Stomach smooth muscle (tissue), 2 donors: Measurements from ENCODE around the gene MPP3.

Source experiments
- H3K27ac ChIP-seq: one replicate; pipeline ENCODE4 v1.7.0; 2013; ENCODE audit warnings: mild to moderate bottlenecking, low read length, inconsistent platforms
- H3K27me3 ChIP-seq, 2 donors: one replicate each; pipeline ENCODE4 v1.7.0; 2013; ENCODE audit warnings: low read length in 2 of 2; ENCODE audit not compliant: insufficient read depth in 2 of 2, control insufficient read depth in 1 of 2
- H3K36me3 ChIP-seq, 2 donors: one replicate each; pipeline ENCODE4 v1.7.0; 2013; ENCODE audit warnings: low read length in 2 of 2; ENCODE audit not compliant: control insufficient read depth in 2 of 2, insufficient read depth in 2 of 2
- H3K4me1 ChIP-seq: one replicate; pipeline ENCODE4 v1.7.0; 2013; ENCODE audit warnings: low read length; ENCODE audit not compliant: control insufficient read depth, insufficient read depth
- H3K4me3 ChIP-seq, 2 donors: one replicate each; pipeline ENCODE4 v1.7.0; 2013; ENCODE audit warnings: low read length in 2 of 2
- H3K9ac ChIP-seq, 2 donors: one replicate each; pipeline ENCODE4 v1.7.0; 2013; ENCODE audit warnings: low read length in 2 of 2, mild to moderate bottlenecking in 1 of 2
- H3K9me3 ChIP-seq, 2 donors: one replicate each; pipeline ENCODE4 v1.7.0; 2013; ENCODE audit warnings: low read length in 2 of 2; ENCODE audit not compliant: control insufficient read depth in 2 of 2
- donor health status: healthy.
- donor health status: Pancreatic carcinoma.

The MPP3 gene

DNA sequence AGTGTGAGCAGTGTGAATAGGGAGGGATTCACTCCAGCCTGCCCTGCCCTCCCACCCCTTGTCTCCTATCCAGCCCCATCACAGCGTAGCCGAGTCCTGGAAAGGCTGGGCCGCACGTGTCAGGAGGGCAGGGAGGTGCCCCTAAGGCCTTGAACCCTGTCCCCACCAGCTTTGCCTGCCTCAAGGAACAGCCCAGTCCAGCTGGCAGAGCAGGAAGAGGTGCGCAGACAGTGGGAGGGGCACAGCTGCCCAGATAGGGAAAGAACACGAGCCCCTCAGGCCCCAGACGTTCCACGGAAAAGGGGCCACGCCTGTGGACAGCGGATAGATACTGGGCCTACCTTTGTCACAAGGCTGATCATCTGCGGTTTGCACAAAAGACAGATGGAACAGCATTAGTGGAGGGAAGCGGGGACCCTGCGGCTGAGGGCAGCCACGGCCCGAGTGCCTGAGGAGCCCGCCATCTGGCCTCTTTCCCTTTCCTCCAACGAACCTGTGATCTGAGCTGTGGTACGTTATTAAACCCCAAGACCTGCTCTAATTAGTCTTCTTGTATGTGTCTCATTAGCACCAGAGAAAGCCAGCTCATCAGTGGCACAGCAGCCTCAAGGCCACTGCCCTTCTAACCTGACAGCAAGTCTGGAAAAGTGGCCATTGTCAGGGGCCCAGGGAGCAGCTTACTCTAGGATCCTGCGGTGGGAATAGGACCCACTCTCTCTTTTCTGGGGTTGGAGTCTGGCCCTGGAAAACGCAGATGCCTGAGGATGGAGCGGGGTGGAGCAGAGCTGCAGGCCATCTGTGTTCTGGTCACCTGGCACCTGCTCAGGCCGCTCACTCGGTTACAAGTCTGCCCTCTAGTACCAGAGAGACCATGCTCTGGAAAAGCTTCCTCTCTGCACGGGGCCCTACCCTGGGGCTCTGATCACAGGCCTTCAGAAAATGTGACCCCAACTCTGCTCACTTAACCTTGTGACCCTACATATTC, 16.3 kb downstream of the MPP3 start:
- H3K27ac ChIP-seq = no peak overlapping the region
- H3K36me3 ChIP-seq = peaks cover 0 to 3% of the 10 kb centered on the region in 2 donors
- H3K9me3 ChIP-seq = no peaks in the 10 kb centered on the region
- no peak overlapping the region for H3K4me3 ChIP-seq
- no peak overlapping the region for H3K9ac ChIP-seq
- H3K27me3 ChIP-seq = no peaks in the 10 kb centered on the region
- no peaks in the 10 kb centered on the region for H3K4me1 ChIP-seq

DNA sequence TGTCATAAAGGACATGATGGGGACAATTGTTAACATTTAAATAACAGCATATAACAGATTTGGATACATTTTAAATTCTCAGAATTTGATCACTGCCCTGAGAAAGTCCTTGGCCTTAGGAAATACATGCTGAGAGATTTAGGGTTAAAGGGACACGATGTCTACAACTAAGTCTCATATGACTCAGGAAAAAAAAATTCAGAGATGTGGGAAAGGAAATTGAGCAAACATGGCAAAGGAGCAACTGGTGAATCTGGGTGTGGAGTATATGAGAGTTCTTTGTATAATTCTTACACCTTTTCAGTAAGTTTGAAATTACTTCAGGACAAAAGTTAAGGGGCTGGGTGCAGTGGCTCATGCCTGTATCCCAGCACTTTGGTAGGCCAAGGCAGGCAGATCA, 18.2 kb downstream of the MPP3 start:
- Histone ChIP-seq H3K36me3 (peaks cover 0 to 7% of the 10 kb centered on the region in 2 donors), H3K4me1 (no peaks in the 10 kb centered on the region), H3K27me3 (no peaks in the 10 kb centered on the region), H3K4me3 (no peak overlapping the region), H3K27ac (no peak overlapping the region), H3K9me3 (no peaks in the 10 kb centered on the region), H3K9ac (no peak overlapping the region)

DNA sequence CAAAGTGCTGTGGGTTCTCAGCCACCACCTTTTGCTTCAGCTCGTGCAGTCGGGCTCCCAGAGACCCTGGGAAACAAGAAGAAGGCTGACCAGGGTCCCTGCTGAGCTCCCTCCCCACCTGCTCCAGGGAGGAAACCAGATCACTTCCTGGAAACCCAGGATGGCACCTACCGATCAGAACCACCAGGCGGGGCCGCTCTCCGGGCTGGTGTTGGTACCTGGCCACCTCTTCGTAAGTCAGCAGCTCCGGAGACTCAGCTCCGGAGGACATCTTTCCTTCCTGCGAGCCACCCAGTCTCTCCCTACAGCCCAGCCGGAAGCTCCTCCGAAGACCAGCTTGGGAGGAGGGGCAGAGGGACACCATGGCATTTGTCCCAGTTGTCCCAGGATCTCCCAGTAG, 18.9 kb downstream of the MPP3 start:
- Histone ChIP-seq H3K4me1 (no peaks in the 10 kb centered on the region), H3K4me3 (no peak overlapping the region), H3K9me3 (no peaks in the 10 kb centered on the region), H3K27me3 (no peaks in the 10 kb centered on the region), H3K27ac (no peak overlapping the region), H3K9ac (no peak overlapping the region), H3K36me3 (peaks cover 0 to 7% of the 10 kb centered on the region in 2 donors)

DNA sequence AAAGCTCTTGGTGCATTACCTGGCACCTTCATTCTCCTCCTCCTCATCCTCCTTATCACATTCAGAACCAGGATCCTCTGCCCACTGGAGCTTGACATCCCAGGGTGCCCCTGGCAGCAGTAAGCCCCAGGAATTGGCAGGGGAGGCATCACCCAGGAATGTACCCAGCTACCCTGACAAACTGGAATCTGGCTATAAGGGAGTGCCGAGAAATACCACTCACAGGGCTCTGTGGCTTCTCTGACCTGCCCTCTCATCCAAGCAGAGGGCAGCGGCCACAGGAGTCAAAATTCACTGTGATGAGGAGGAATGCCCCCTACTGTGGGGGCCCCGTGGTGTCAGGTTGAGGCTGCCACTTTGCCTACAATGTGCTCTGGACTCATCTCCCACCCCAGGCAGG, 19.6 kb downstream of the MPP3 start:
- Histone ChIP-seq H3K4me1 (no peaks in the 10 kb centered on the region), H3K4me3 (no peak overlapping the region), H3K27me3 (no peaks in the 10 kb centered on the region), H3K36me3 (peaks cover 0 to 13% of the 10 kb centered on the region in 2 donors), H3K27ac (no peak overlapping the region), H3K9ac (no peak overlapping the region), H3K9me3 (no peaks in the 10 kb centered on the region)

DNA sequence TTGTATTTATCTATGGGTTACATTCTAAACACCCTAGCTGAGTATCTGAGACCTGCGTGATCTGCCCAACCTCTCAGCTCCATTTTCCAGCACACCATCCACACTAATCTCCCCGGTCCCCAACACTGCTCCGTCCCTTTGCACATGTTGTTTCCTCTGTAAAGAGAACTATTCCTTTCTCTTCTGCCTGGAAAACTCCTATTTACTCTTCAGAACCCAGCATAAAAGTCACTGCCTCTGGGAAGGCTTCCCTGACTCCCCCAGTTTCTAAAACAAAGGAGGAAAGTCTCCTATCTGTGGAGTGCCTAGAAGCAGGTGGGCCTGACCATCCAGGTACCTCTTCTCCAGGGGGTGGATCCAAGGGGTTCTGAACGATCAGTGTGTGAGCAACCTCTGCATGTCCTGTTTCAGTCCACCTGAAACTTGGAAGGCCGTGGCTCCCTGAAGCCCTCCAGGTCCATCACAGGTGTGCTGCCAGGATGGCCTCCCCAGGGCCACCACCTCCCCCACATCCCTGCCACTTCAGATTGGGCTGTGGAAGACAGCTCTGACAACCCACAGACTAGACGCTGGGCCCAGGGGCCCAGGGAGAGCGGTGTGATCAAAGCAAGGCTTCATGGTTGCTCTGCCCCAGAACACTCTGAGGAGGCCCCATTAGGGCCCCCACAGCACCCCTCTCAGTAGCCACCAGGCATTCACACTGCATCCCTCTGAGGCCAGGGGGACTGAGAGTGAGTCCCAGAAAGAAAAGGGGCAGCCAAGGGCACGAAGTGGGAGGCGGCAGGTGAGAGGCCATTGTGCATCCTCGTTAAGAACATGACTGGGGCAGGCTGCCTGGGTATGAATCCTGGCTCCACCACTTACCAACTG, 20.3 kb downstream of the MPP3 start:
- no peak overlapping the region for H3K27ac ChIP-seq
- H3K9me3 ChIP-seq = no peaks in the 10 kb centered on the region
- H3K4me3 ChIP-seq = no peak overlapping the region
- H3K27me3 ChIP-seq = no peaks in the 10 kb centered on the region
- no peak overlapping the region for H3K9ac ChIP-seq
- no peaks in the 10 kb centered on the region for H3K4me1 ChIP-seq
- H3K36me3 ChIP-seq = peaks cover 0 to 14% of the 10 kb centered on the region in 2 donors

DNA sequence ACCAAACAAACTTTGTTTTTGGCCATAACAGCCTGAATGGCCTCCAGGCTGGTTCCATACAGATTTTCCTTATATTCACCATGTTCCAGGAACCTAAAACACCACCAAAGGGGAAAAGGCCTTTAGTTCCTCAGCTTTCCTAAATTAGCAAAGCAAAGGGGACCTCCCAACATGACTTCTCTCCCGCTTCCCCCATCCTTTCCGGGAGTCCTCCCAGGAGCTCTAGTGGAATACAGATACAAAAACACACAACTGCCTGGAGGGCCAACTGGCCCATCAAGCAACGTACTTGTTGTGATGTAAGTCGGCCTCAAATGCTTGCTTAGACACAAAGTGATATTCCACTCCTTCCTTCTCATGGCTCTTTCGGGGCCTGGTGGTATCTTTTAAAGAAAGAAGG, 22.1 kb downstream of the MPP3 start:
- Histone ChIP-seq H3K27me3 (no peaks in the 10 kb centered on the region), H3K27ac (no peak overlapping the region), H3K4me3 (no peak overlapping the region), H3K4me1 (no peaks in the 10 kb centered on the region), H3K36me3 (peaks cover 0 to 14% of the 10 kb centered on the region in 2 donors), H3K9me3 (no peaks in the 10 kb centered on the region), H3K9ac (no peak overlapping the region)

DNA sequence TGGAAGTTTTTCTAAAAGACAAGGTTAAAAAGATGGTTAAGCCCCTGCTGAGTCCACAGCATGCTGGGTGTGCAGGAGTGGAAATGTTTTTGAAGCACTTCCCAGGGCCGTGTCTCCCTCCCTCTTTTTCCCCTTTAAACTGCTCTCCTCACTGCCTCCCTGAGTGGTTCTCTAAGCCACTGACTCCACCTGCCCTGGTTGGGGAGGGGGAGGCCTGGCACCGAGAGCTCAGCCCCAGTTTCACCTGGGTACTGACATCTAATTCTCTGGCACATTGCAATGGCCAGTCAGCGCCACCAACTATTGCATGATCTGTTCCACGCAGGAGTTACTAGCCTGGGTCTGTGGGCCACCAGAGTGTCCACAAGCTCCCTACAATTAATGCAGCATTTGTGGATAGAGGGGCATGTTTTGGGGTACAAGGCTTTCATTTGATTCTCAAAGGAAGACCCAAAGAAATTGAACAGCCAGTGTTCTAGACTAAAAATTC, 22.7 kb downstream of the MPP3 start:
- Histone ChIP-seq H3K9ac (no peak overlapping the region), H3K27ac (no peak overlapping the region), H3K36me3 (peaks cover 0 to 14% of the 10 kb centered on the region in 2 donors), H3K9me3 (no peaks in the 10 kb centered on the region), H3K27me3 (no peaks in the 10 kb centered on the region), H3K4me1 (no peaks in the 10 kb centered on the region), H3K4me3 (no peak overlapping the region)

DNA sequence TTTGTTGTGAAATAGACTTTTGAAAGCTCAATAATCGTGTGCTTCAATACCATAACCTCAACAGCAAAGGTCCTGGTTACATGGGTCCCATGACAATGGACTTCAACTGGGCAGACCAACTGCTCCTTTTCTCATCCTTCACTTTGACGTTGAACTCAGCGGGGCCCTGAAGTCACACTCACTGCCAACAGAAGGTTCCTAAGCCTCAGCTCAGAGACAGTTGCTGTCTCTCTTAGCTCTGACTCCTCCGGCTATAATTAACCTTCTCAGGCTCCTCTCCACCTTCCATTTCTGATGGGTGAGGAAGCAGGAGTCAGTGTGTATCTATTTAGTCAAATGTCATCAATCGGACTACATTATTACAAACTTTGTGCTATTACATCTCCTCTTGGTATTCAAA, 23.8 kb downstream of the MPP3 start:
- Histone ChIP-seq H3K27ac (no peak overlapping the region), H3K4me1 (no peaks in the 10 kb centered on the region), H3K36me3 (peaks cover 0 to 14% of the 10 kb centered on the region in 2 donors), H3K27me3 (no peaks in the 10 kb centered on the region), H3K4me3 (no peak overlapping the region), H3K9ac (no peak overlapping the region), H3K9me3 (no peaks in the 10 kb centered on the region)

DNA sequence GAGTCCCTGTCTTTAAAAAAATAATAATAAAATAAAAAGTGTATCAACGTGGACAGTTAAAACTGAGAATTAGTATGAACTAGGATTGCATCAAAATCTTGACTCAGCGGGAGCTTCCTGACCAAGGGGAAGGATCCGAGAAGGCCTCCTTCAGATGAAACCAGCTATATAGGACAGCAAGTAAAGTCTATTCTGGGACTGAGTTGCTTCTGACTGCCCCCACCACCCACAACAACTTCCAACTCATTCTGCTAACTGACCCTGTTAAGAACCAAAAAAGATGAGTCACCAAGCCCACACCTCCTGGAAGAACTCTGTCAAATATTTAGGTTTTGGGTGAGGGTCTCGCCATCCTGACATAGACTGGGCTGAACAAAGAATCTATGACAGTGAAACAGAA, 24.9 kb downstream of the MPP3 start:
- no peak overlapping the region for H3K9ac ChIP-seq
- H3K4me1 ChIP-seq = no peaks in the 10 kb centered on the region
- H3K4me3 ChIP-seq = no peak overlapping the region
- H3K36me3 ChIP-seq = peaks cover 0 to 13% of the 10 kb centered on the region in 2 donors
- no peaks in the 10 kb centered on the region for H3K9me3 ChIP-seq
- H3K27me3 ChIP-seq = no peaks in the 10 kb centered on the region
- H3K27ac ChIP-seq = no peak overlapping the region

DNA sequence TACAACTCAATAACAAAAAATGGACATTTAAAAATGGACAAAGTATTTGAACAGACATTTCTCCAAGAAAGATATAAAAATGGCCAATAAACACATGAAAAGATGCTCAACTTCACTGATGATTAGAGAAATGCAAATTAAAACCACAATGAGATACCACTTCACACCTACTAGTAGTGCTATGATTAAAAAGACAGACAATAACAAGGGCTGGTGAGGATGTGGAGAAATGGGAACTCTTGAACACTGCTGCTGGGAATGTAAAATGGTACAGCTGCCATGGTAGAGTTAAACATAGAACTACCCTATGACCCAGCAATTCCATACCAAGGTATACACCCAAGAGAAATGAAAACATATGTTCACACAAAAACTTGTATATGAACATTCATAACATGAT, 27.8 kb downstream of the MPP3 start:
- no peak overlapping the region for H3K4me3 ChIP-seq
- no peaks in the 10 kb centered on the region for H3K9me3 ChIP-seq
- H3K9ac ChIP-seq = no peak overlapping the region
- H3K4me1 ChIP-seq = no peaks in the 10 kb centered on the region
- no peaks in the 10 kb centered on the region for H3K27me3 ChIP-seq
- peaks cover 0 to 15% of the 10 kb centered on the region in 2 donors for H3K36me3 ChIP-seq
- H3K27ac ChIP-seq = no peak overlapping the region
